Stimulated activated CD8-positive, alpha-beta memory T cell treated with anti-CD3 and anti-CD28 coated beads, Interleukin-15, amount 100 ng/mL, for 24 hours (primary cell): ENCODE results near the gene LURAP1L.

Experiments
- DNase-seq: peaks from one replicate; pipeline ENCODE4 v3.0.0-alpha.2; 2020; ENCODE audit warnings: low read depth

LURAP1L gene, protein sequence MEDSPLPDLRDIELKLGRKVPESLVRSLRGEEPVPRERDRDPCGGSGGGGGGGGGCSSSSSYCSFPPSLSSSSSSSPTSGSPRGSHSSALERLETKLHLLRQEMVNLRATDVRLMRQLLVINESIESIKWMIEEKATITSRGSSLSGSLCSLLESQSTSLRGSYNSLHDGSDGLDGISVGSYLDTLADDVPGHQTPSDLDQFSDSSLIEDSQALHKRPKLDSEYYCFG

DNA sequence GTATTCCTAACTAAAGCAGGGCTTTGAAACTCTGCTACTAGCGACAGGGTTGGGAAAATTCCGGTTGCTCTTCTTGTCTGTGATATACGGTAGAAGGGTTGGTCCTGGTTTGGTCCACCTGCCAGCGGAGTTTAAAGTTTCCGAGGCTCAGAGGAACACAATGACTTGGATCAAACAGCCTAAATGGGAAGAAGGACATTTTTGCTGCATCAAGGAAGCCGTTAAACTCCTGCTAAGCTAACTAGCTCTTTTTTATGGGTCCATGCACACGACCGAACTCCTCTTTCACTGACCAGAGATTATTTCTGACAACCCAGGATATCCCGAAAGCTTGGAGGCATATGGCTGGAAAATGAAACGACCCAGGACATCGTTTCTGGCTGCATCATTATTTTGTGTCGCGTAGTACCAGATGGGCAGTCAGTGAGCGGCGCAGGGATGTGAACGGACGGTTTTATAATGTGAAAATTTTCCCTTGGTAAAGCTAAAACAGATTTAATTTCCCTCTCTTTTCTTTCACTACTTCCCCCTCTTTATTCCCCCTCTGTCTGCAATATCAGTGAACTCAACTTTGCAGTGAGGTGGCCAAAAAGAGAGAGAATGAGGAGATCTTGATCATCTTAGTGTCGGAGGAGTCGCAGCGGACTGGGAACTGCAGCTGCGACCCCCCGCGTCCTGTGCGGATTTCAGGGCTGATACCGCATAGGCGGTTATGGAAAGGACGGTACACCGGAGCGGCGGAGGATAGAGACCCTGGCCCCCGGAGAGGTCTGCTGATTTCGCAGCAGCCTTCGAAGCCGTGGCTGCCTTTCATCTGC lies at the start of gene LURAP1L:
TSS of gene LURAP1L (plus strand) at position 160 of the 818 bp plus-strand sequence. CDS start 696 bp downstream, outside the sequence.
- no peak for DNase-seq

GRCh38 chr9:12726795-12727194 lies 48.0 kb upstream of the LURAP1L start:
- DNase-seq, result no peak

DNA sequence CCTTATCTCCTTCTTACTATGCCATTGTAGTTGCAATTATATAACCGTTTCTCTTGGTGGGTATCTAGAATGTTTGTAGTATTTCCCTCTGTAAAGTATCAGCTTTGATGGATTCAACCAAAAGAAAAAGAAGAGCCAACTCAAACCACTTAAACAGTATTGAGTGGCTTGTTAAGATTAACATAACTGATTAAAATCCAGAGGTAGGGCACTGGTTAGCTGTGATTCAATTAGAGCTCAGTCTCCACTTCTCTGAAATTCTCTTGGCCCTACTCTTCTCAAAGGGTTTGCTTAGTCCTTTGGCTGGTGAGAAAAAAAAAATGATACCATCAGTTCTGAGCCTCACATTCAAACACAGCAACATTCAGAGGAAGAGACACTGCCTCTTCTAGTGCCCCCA lies 44.6 kb upstream of the LURAP1L start:
- DNase-seq, result no peak

GRCh38 chr9:12730927-12731326 lies 43.9 kb upstream of the LURAP1L start:
- no peak for DNase-seq

GRCh38 chr9:12732971-12733370 lies 41.8 kb upstream of the LURAP1L start:
- DNase-seq, result no peak

DNA sequence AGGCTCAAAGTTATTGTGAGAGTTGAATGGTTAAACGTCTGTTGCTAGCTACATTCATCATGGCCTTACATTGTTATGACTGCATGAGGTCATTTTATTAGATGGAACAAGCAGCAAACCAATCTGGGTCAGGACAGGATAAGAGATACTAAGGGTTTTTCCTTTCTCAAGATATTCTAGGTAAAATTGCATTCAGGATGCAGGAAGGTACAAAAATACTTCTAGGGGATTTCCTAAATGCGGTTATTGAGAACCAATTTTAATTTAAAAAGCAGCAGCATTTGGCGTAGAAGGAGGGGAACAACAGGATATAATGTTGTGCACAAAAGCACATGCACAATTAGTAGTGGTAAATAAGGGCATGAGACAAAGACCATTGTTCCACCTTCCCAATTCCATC lies 39.2 kb upstream of the LURAP1L start:
- DNase-seq, result no peak

DNA sequence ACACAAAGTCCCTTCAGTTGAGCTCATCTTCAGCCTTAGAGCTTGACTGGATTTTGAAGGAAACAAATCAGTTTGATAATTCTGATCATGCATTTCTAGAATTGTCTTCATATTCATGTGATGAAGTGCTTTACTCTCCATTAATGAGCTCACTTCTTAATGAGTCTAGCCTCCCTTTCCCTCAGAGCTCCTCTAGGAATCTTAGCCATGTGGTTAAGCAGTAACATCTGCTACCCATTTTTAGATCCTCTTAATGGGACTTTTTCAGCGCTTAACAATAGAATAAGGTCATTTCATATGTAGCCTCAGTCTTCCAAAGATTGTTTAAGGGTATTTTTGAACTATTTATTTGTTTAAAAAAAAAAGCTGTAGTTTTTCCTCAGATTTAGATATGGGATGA lies 36.9 kb upstream of the LURAP1L start:
- no peak for DNase-seq

GRCh38 chr9:12739014-12739652 lies 35.7 kb upstream of the LURAP1L start:
- no peak for DNase-seq

DNA sequence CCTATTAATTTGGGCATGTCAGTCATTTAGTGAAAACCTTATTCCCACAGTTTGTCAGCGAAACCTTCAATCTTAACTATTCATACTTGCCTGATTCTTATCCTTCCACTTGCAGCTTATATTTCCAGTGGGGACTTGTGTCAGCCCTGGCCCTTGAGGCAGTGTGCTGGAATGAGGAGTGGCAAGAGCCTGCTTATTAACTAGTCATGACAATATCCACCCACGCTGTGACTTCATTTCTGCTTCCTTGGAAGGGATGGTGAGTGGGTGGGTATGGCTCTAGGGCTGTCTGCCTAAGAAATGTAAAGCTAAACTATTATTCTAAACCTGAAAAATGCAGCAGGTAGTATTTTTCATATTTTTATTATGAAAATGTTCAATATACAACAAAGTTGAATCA lies 34.0 kb upstream of the LURAP1L start:
- no peak for DNase-seq

GRCh38 chr9:12748016-12748415 lies 26.8 kb upstream of the LURAP1L start:
- DNase-seq, result no peak

GRCh38 chr9:12748954-12749353 lies 25.9 kb upstream of the LURAP1L start:
- DNase-seq, result no peak

GRCh38 chr9:12753931-12754330 lies 20.9 kb upstream of the LURAP1L start:
- DNase-seq, result no peak

DNA sequence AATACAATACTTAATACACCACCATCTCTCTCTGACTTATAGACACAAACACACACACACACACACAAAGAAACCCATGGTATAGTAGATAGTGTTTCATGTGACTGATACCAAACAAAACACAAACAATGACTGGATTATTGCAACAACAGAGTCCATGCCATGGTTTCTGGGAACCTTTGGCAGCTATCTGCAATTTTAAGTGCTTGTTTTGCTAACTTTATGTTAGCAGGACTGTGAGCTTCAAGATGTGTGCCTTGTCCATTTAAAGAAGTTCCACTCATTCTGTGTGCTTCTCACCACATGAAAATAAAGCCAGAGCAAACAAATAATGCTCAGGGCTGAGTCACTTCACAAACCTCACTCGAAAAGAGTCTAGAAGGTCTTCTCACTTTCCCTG lies 15.1 kb upstream of the LURAP1L start:
- DNase-seq, result no peak

DNA sequence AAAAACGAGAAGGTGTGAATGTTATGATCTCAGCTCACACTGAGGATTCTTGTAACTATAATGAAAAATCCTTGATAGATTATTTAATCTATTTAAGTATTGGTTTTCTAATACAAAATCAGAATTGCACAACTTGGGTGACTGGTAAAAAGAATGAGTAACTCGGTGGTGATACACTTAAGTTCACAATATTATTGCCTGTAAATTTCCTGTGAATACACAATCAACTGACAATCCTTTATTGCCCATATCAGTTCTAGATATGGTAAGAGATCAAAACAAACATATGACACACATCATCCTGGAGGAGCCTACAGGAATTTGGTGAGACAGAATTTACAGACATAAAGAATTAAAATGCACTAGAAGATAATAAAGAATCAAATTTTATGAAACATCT lies 14.1 kb upstream of the LURAP1L start:
- no peak for DNase-seq

DNA sequence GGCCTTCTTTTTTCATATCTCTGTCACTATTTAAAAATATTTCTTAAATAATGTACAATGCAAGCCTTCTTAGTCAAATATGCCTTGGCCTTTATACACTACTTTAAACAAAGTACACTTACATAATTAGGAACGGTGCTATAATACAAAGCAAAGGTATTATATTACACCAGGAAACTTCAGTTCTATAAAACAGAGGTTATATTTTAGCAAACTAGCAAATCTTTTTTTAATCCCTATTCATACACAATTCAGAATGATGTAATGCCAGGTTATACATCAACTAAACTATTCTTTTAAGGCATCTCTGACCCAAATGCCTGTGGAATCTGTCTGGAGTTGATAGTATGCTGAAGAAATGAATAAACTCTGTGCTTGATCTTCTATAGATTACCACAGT lies 10.7 kb upstream of the LURAP1L start:
- no peak for DNase-seq

GRCh38 chr9:12765088-12765798 lies 9.6 kb upstream of the LURAP1L start:
- no peak for DNase-seq

GRCh38 chr9:12766357-12766756 lies 8.5 kb upstream of the LURAP1L start:
- DNase-seq, result no peak

- DNase-seq, result no peak
These were observed 4.6 kb upstream of the LURAP1L start for GRCh38 chr9:12770261-12770660.

- no peak for DNase-seq
These were observed 2.9 kb upstream of the LURAP1L start for GRCh38 chr9:12771891-12772290.

DNA sequence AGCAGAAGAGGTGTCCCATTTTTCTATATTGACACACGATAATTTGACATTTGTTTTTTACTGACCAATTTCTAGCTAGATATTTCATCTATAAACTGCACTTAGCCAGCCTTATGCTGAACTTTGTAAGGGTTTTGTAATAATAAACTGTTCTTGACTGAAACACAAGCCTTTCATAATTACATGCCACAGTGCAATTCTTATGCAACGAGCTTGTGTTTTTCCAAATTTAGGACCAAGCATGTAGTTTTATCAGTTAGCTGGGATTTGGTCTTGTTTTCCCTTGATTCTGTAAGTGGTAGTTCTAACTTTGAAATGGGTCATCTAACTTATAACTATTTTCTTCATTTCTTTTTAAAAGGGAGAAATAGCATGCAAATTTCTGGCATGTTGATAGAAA lies 1.3 kb upstream of the LURAP1L start:
- DNase-seq, result no peak

DNA sequence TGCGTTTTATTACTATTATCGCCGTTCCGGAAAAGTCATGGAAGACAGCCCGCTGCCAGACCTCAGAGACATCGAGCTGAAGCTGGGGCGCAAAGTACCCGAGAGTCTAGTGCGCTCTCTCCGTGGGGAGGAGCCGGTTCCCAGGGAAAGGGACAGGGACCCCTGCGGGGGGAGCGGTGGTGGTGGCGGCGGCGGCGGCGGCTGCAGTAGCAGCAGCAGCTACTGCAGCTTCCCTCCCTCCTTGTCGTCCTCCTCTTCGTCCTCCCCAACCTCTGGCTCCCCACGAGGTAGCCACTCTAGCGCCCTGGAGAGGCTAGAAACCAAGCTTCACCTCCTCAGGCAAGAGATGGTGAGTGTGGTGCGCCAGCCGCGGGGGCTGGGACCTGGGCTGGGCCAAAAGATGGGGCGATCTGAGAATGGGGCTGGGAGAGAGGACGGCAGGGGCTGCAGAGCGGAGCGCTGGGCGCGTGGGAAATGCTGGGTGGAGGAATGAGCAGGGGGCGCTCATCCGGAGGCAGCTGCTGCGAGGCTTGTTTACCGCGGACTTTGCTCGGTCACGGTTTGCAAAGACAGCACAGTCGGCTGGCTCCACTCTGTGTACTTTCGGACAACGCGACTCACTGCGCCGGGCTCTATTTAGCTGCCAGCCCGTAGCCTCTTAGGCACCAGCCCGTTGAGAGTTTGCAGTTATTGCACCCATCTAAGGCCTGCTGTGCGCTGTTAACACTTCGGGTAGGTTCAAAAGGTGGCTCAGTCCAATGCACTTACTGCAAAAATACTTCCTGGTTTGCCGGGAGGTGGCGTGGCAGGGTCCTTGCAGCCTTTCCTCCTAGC lies 1.1 kb downstream of the LURAP1L start:
- no peak for DNase-seq
